ENCODE data around the gene LARGE1.

Gene LARGE1

GRCh38 chr22:33328789-33329296 is 591.4 kb downstream of the LARGE1 start:
- DNase-seq = no peak

- DNase-seq = no peak
Measured at GRCh38 chr22:33327348-33327860, 592.9 kb downstream of the LARGE1 start.

- DNase-seq = no peak
Measured at GRCh38 chr22:33326540-33327295, 593.6 kb downstream of the LARGE1 start.

GRCh38 chr22:33325232-33326004 is 594.9 kb downstream of the LARGE1 start:
- no peak for DNase-seq

- DNase-seq = no peak
Measured at GRCh38 chr22:33324228-33324627, 596.0 kb downstream of the LARGE1 start.

GRCh38 chr22:33321466-33321865 is 598.8 kb downstream of the LARGE1 start:
- no peak for DNase-seq

GRCh38 chr22:33315954-33316353 is 604.3 kb downstream of the LARGE1 start:
- no peak for DNase-seq

GRCh38 chr22:33315117-33315516 is 605.2 kb downstream of the LARGE1 start:
- DNase-seq = no peak

- no peak for DNase-seq
Measured at GRCh38 chr22:33314316-33314715, 606.0 kb downstream of the LARGE1 start.

GRCh38 chr22:33303099-33303498 is 617.2 kb downstream of the LARGE1 start:
- no peak for DNase-seq

GRCh38 chr22:33302549-33302948 is 617.7 kb downstream of the LARGE1 start:
- no peak for DNase-seq

- peak; percentile 66 for DNase-seq
Measured at GRCh38 chr22:33302049-33302545, 618.2 kb downstream of the LARGE1 start.

- DNase-seq = no peak
Measured at GRCh38 chr22:33300165-33300564, 620.1 kb downstream of the LARGE1 start.

GRCh38 chr22:33299245-33299956 is 620.9 kb downstream of the LARGE1 start:
- no peak for DNase-seq

- DNase-seq = no peak
Measured at GRCh38 chr22:33296941-33297340, 623.3 kb downstream of the LARGE1 start.

GRCh38 chr22:33288078-33288477 is 632.2 kb downstream of the LARGE1 start:
- no peak for DNase-seq

GRCh38 chr22:33275073-33275443 is 645.2 kb downstream of the LARGE1 start:
- no peak for DNase-seq

GRCh38 chr22:33274214-33275072 is 645.8 kb downstream of the LARGE1 start:
- DNase-seq = peak; percentile 39

- DNase-seq = no peak
Measured at GRCh38 chr22:33272871-33273270, 647.4 kb downstream of the LARGE1 start.

GRCh38 chr22:33272180-33272579 is 648.1 kb downstream of the LARGE1 start:
- DNase-seq = no peak

GRCh38 chr22:33271390-33272161 is 648.7 kb downstream of the LARGE1 start:
- no peak for DNase-seq

All from hematopoietic multipotent progenitor cell treated with erythropoietin and hydrocortisone succinate and interleukin-3 and kit ligand, for 8 days (in vitro differentiated cells).